ENCODE data around the gene SHROOM1. TPM values are rescaled to one million over a fixed set of nuclear protein-coding genes. Genes with fewer than 3 reads are reported as not detected.

SHROOM1 gene
- total RNA-seq, 2 experiments from 2014 or later: 0.60 to 2.4 TPM

DNA sequence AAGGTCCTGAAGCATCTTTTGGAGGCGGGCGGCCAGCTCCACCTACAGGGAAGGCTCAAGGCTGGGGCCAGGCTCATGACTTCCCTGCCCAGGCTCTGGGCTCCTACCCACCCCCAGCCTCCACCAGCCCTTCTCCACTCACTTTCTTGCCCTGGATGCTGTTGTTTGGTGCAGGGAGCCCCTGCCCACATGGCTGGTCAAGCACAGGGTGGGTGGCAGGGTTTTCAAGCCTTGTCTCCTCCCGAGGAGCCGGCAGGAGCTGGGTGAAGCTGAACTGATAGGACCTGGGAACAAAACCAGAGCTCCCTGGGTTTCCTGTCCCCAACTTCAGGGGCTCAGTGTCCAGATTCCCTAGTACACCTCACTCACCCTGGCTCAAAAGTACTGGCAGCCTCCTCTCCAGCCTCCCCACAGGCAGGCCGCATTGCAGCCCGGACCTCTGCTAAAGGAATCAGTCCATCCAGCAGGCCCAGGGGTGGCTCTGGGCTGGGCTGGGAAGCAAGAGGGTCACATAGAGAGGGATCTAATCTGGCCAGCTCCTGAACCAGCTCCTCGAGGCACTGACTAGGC, 6.9 kb downstream of the SHROOM1 start:
- Histone ChIP-seq H3K9me2 (ENCODE audit: insufficient read depth, low read length) (no peaks in the 10 kb centered on the region), H3K79me2 (ENCODE audit: insufficient read depth, low read depth, low read length) (no peaks in the 10 kb centered on the region), H2AFZ (ENCODE audit: low read length) (no peak overlapping the region), H3K4me2 (ENCODE audit: low read length) (no peak overlapping the region), H3K36me3 (ENCODE audit: insufficient read depth, low read length) (no peaks in the 10 kb centered on the region), H4K20me1 (ENCODE audit: insufficient read depth, low read length) (no peaks in the 10 kb centered on the region), H3K4me1 (ENCODE audit: insufficient read depth, low read length, poor library complexity, severe bottlenecking) (no peaks in the 10 kb centered on the region), H3K9me3 (ENCODE audit: low read length) (no peaks in the 10 kb centered on the region), H3K27ac (ENCODE audit: low read depth, low read length, poor library complexity, severe bottlenecking) (no peak overlapping the region), H3K4me3 (ENCODE audit: low read depth, low read length, poor library complexity, severe bottlenecking) (no peak overlapping the region)
- ChIA-PET CTCF (ENCODE audit: unreplicated experiment) (interaction anchor here (1.5 kb wide), 1 partner anchor 11 kb away, joined by 3 read pairs; no protein-coding TSS in a partner anchor), POLR2A (no interaction called here)
- intact Hi-C loops (cut with micrococcal nuclease; ENCODE audit: unreplicated experiment): loop anchor here (5.0 kb wide), 1 partner anchor 161 kb away; no protein-coding TSS in a partner anchor
- no peak for TF ChIP-seq EZH2phosphoT487 (IDR thresholded peaks at IDR 0.05; ENCODE audit: borderline replicate concordance, low read depth, low read length)
- TF ChIP-seq, protein P1, sequence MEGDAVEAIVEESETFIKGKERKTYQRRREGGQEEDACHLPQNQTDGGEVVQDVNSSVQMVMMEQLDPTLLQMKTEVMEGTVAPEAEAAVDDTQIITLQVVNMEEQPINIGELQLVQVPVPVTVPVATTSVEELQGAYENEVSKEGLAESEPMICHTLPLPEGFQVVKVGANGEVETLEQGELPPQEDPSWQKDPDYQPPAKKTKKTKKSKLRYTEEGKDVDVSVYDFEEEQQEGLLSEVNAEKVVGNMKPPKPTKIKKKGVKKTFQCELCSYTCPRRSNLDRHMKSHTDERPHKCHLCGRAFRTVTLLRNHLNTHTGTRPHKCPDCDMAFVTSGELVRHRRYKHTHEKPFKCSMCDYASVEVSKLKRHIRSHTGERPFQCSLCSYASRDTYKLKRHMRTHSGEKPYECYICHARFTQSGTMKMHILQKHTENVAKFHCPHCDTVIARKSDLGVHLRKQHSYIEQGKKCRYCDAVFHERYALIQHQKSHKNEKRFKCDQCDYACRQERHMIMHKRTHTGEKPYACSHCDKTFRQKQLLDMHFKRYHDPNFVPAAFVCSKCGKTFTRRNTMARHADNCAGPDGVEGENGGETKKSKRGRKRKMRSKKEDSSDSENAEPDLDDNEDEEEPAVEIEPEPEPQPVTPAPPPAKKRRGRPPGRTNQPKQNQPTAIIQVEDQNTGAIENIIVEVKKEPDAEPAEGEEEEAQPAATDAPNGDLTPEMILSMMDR (conservative IDR thresholded peaks at IDR 0.05; ENCODE audit: low read length): no peak
- no TSS peak for BruUV-seq (replicated peaks)
- DNase-seq (ENCODE audit: low spot score): no peak

DNA sequence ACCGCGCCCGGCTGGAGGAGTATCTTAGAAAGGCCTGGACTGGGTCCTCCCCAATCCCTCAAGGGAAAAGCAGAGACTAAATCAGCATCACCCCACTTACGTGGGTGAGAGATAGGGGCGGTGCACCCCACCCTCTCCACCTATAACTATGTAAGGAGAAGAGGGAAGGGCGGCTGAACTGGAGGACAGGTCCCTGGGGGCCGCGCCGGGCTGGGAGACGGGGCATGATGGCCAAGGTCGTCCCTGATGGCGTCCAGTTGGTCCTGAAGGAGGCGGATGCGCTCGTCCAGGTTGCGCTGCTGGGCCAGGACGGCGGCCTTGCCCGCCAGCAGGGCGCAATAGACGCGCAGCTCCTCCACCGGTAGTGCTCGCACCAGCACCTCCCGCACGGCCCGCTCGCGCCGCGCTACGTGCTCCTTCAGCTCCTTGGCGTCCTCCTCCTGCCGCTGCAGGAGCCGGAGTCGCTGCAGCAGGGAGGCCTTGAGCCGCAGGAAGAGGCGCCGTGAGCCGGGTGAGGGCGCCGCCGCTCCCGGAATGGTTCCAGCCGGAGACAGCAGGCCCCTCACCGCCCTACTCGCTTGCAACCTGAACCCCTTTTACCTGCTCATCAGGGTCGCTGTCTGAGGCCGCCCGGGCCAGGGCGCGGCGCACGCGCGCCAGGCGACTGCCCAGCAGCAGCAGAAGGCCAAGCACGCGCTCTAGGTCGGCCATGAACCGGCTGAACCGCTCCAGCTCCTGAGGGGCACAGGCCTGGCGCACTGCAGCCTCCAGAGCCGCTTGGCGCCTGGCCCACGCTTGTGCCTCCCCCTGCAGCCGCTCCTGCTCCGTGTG, 7.6 kb downstream of the SHROOM1 start:
- TF ChIP-seq EZH2phosphoT487 (IDR thresholded peaks at IDR 0.05; ENCODE audit: borderline replicate concordance, low read depth, low read length): no peak
- TF ChIP-seq, protein P1 (conservative IDR thresholded peaks at IDR 0.05; ENCODE audit: low read length): no peak
- Histone ChIP-seq H3K36me3 (ENCODE audit: insufficient read depth, low read length) (no peaks in the 10 kb centered on the region), H2AFZ (ENCODE audit: low read length) (no peak overlapping the region), H3K9me2 (ENCODE audit: insufficient read depth, low read length) (no peaks in the 10 kb centered on the region), H4K20me1 (ENCODE audit: insufficient read depth, low read length) (no peaks in the 10 kb centered on the region), H3K9me3 (ENCODE audit: low read length) (no peaks in the 10 kb centered on the region), H3K4me2 (ENCODE audit: low read length) (no peak overlapping the region), H3K4me3 (ENCODE audit: low read depth, low read length, poor library complexity, severe bottlenecking) (no peak overlapping the region), H3K27ac (ENCODE audit: low read depth, low read length, poor library complexity, severe bottlenecking) (no peak overlapping the region), H3K4me1 (ENCODE audit: insufficient read depth, low read length, poor library complexity, severe bottlenecking) (no peaks in the 10 kb centered on the region), H3K79me2 (ENCODE audit: insufficient read depth, low read depth, low read length) (no peaks in the 10 kb centered on the region)
- no peak for DNase-seq (ENCODE audit: low spot score)
- no TSS peak for BruUV-seq (replicated peaks)
- ChIA-PET POLR2A (no interaction called here), CTCF (ENCODE audit: unreplicated experiment) (no interaction called here)
- intact Hi-C loops (cut with micrococcal nuclease; ENCODE audit: unreplicated experiment): loop anchor here (5.0 kb wide), 1 partner anchor 161 kb away; no protein-coding TSS in a partner anchor

DNA sequence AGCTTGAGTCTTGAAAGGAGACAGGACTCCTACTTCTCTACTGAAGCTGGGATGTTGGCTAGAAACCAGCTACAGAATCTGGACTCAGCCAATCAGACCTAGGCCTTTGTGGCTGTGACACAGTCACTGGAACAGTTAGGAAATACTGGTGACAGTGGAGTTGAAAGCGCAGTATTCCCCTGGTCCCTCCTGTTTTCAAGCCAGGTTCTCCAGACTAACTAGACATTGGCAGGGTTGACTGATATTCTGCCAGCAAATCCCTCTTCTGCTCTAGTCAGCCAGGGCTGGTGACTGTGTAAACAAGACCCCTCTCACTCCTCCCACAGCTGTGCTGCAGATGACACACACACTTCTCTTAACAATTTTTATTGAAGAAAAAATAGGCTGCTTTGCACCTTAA, 8.7 kb downstream of the SHROOM1 start:
- Histone ChIP-seq H3K36me3 (ENCODE audit: insufficient read depth, low read length) (no peaks in the 10 kb centered on the region), H3K79me2 (ENCODE audit: insufficient read depth, low read depth, low read length) (no peaks in the 10 kb centered on the region), H3K4me1 (ENCODE audit: insufficient read depth, low read length, poor library complexity, severe bottlenecking) (no peaks in the 10 kb centered on the region), H4K20me1 (ENCODE audit: insufficient read depth, low read length) (no peaks in the 10 kb centered on the region), H2AFZ (ENCODE audit: low read length) (no peak overlapping the region), H3K9me2 (ENCODE audit: insufficient read depth, low read length) (no peaks in the 10 kb centered on the region), H3K4me2 (ENCODE audit: low read length) (no peak overlapping the region), H3K4me3 (ENCODE audit: low read depth, low read length, poor library complexity, severe bottlenecking) (no peak overlapping the region), H3K27ac (ENCODE audit: low read depth, low read length, poor library complexity, severe bottlenecking) (no peak overlapping the region), H3K9me3 (ENCODE audit: low read length) (no peaks in the 10 kb centered on the region)
- ChIA-PET POLR2A (interaction anchor here (0.8 kb wide), 1 partner anchor 19 kb away, joined by 8 read pairs; no protein-coding TSS in a partner anchor), CTCF (ENCODE audit: unreplicated experiment) (no interaction called here)
- intact Hi-C loops (cut with micrococcal nuclease; ENCODE audit: unreplicated experiment): loop anchor here (5.0 kb wide), 1 partner anchor 159 kb away; no protein-coding TSS in a partner anchor
- DNase-seq (ENCODE audit: low spot score): no peak
- BruUV-seq (replicated peaks): no TSS peak
- TF ChIP-seq EZH2phosphoT487 (IDR thresholded peaks at IDR 0.05; ENCODE audit: borderline replicate concordance, low read depth, low read length): no peak
- TF ChIP-seq, protein P1 (conservative IDR thresholded peaks at IDR 0.05; ENCODE audit: low read length): no peak
